Measurements from ENCODE around the gene TRIM50. TPM values are rescaled to one million over a fixed set of nuclear protein-coding genes. Genes with fewer than 3 reads are reported as not detected.
"Not testable (repeated sequence)": the region's sequence is repeated elsewhere in the genome, so short reads cannot be mapped to it uniquely, and the experiment has no call there.

TRIM50 gene
- polyA plus RNA-seq, 1 donor from 2014 or later: not detected

GRCh38 chr7:73332447-73332846, 4.6 kb upstream of the TRIM50 start:
- H3K27me3 Mint-ChIP-seq: peaks cover 1% of the 10 kb centered on the region

GRCh38 chr7:73330772-73331171, 2.9 kb upstream of the TRIM50 start:
- peak overlapping the region in 1 of 3 donors; percentile 39 for H3K27ac Mint-ChIP-seq
- no peak overlapping the region for H3K4me3 Mint-ChIP-seq
- H3K27me3 Mint-ChIP-seq: peaks cover 1% of the 10 kb centered on the region
- no peaks in the 10 kb centered on the region for H3K9me3 Mint-ChIP-seq
- H3K4me1 Mint-ChIP-seq: peaks cover 0 to 3% (median 0%) of the 10 kb centered on the region in 3 donors
- H3K36me3 Mint-ChIP-seq: peaks cover 2% of the 10 kb centered on the region

More at GRCh38 chr7:73332447-73332846, 4.6 kb upstream of the TRIM50 start:
- Mint-ChIP-seq H3K9me3 (no peaks in the 10 kb centered on the region), H3K27ac (no peak overlapping the region), H3K4me1 (peaks cover 0 to 3% (median 0%) of the 10 kb centered on the region in 3 donors), H3K4me3 (no peak overlapping the region), H3K36me3 (peaks cover 2% of the 10 kb centered on the region)

- Mint-ChIP-seq H3K27ac (peak overlapping the region in 2 of 3 donors; percentile 23 to 59), H3K9me3 (no peaks in the 10 kb centered on the region), H3K4me3 (no peak overlapping the region), H3K36me3 (peaks cover 2% of the 10 kb centered on the region), H3K27me3 (peaks cover 1% of the 10 kb centered on the region), H3K4me1 (peaks cover 0 to 3% (median 0%) of the 10 kb centered on the region in 3 donors)
These were observed 2.1 kb upstream of the TRIM50 start for GRCh38 chr7:73329861-73330581.

- Mint-ChIP-seq H3K4me3 (no peak overlapping the region), H3K36me3 (peaks cover 2% of the 10 kb centered on the region), H3K27ac (peak overlapping the region in 1 of 3 donors; percentile 23), H3K27me3 (peaks cover 1% of the 10 kb centered on the region), H3K9me3 (no peaks in the 10 kb centered on the region), H3K4me1 (peaks cover 0 to 3% (median 2%) of the 10 kb centered on the region in 3 donors)
These were observed 814 bp upstream of the TRIM50 start for GRCh38 chr7:73328696-73329095.

GRCh38 chr7:73327449-73327848, 433 bp downstream of the TRIM50 start:
- H3K27me3 Mint-ChIP-seq: not testable (repeated sequence)
- peak overlapping the region in 1 of 4 donors; percentile 10 for H3K4me3 Mint-ChIP-seq

GRCh38 chr7:73325424-73325823, 2.5 kb downstream of the TRIM50 start:
- H3K27ac Mint-ChIP-seq, H3K4me1 Mint-ChIP-seq, H3K4me3 Mint-ChIP-seq, H3K36me3 Mint-ChIP-seq, H3K9me3 Mint-ChIP-seq, H3K27me3 Mint-ChIP-seq: not testable (repeated sequence)

More at GRCh38 chr7:73327449-73327848, 433 bp downstream of the TRIM50 start:
- not testable (repeated sequence) for H3K36me3 Mint-ChIP-seq, H3K4me1 Mint-ChIP-seq, H3K27ac Mint-ChIP-seq, H3K9me3 Mint-ChIP-seq

GRCh38 chr7:73324081-73324845, 3.6 kb downstream of the TRIM50 start:
- H3K4me3 Mint-ChIP-seq: peak overlapping the region in 3 of 4 donors; percentile 63 to 89 (median 87)
- H3K27ac Mint-ChIP-seq, H3K9me3 Mint-ChIP-seq, H3K36me3 Mint-ChIP-seq, H3K4me1 Mint-ChIP-seq, H3K27me3 Mint-ChIP-seq: not testable (repeated sequence)

- H3K36me3 Mint-ChIP-seq, H3K9me3 Mint-ChIP-seq, H3K27me3 Mint-ChIP-seq, H3K27ac Mint-ChIP-seq, H3K4me1 Mint-ChIP-seq: not testable (repeated sequence)
- H3K4me3 Mint-ChIP-seq: peak overlapping the region in 3 of 4 donors; percentile 63 to 89 (median 87)
These were observed 4.3 kb downstream of the TRIM50 start for GRCh38 chr7:73323434-73324080.

GRCh38 chr7:73320009-73320408, 7.9 kb downstream of the TRIM50 start:
- H3K36me3 Mint-ChIP-seq, H3K27ac Mint-ChIP-seq, H3K9me3 Mint-ChIP-seq, H3K4me1 Mint-ChIP-seq, H3K27me3 Mint-ChIP-seq, H3K4me3 Mint-ChIP-seq: not testable (repeated sequence)

- H3K4me1 Mint-ChIP-seq, H3K27ac Mint-ChIP-seq, H3K27me3 Mint-ChIP-seq, H3K9me3 Mint-ChIP-seq, H3K4me3 Mint-ChIP-seq, H3K36me3 Mint-ChIP-seq: not testable (repeated sequence)
These were observed 8.3 kb downstream of the TRIM50 start for GRCh38 chr7:73319541-73319940.

GRCh38 chr7:73318656-73319204, 9.2 kb downstream of the TRIM50 start:
- not testable (repeated sequence) for H3K4me1 Mint-ChIP-seq, H3K9me3 Mint-ChIP-seq, H3K27ac Mint-ChIP-seq, H3K27me3 Mint-ChIP-seq, H3K4me3 Mint-ChIP-seq, H3K36me3 Mint-ChIP-seq

- H3K4me1 Mint-ChIP-seq: no peaks in the 10 kb centered on the region
- H3K27me3 Mint-ChIP-seq: no peaks in the 10 kb centered on the region
- H3K27ac Mint-ChIP-seq: no peak overlapping the region
- no peaks in the 10 kb centered on the region for H3K9me3 Mint-ChIP-seq
- no peak overlapping the region for H3K4me3 Mint-ChIP-seq
- no peaks in the 10 kb centered on the region for H3K36me3 Mint-ChIP-seq
These were observed 11.4 kb downstream of the TRIM50 start for GRCh38 chr7:73316521-73316920.

- peaks cover 0 to under 1% (median under 1%) of the 10 kb centered on the region in 3 donors for H3K4me1 Mint-ChIP-seq
- no peaks in the 10 kb centered on the region for H3K36me3 Mint-ChIP-seq
- H3K9me3 Mint-ChIP-seq: no peaks in the 10 kb centered on the region
- no peaks in the 10 kb centered on the region for H3K27me3 Mint-ChIP-seq
- H3K4me3 Mint-ChIP-seq: no peak overlapping the region
- no peak overlapping the region for H3K27ac Mint-ChIP-seq
These were observed 13.6 kb downstream of the TRIM50 start for GRCh38 chr7:73314271-73314670.

GRCh38 chr7:73313521-73313906, 14.4 kb downstream of the TRIM50 start:
- Mint-ChIP-seq H3K4me1 (peaks cover 2 to 6% (median 4%) of the 10 kb centered on the region in 3 donors), H3K27me3 (no peaks in the 10 kb centered on the region), H3K4me3 (no peak overlapping the region), H3K36me3 (no peaks in the 10 kb centered on the region), H3K9me3 (no peaks in the 10 kb centered on the region), H3K27ac (no peak overlapping the region)

GRCh38 chr7:73312831-73313520, 14.9 kb downstream of the TRIM50 start:
- Mint-ChIP-seq H3K4me1 (peaks cover 4 to 7% (median 7%) of the 10 kb centered on the region in 3 donors), H3K27ac (no peak overlapping the region), H3K27me3 (no peaks in the 10 kb centered on the region), H3K9me3 (no peaks in the 10 kb centered on the region), H3K4me3 (no peak overlapping the region), H3K36me3 (no peaks in the 10 kb centered on the region)

Data from IgD-negative memory B cell (primary cell).